K562 (cell line): ENCODE measurements around the gene DCHS2. TPM values are rescaled to one million over a fixed set of nuclear protein-coding genes. Genes with fewer than 3 reads are reported as not detected.

Experiments used
- ATAC-seq: fragments of 200-7000 bp; cut with Tn5 transposase; 3 replicates; pipeline ENCODE4 v1.9.1; 2020; ENCODE audit warnings: moderate library complexity
- BruUV-seq: library from RNA; stranded (reverse); fragments of 400-500 nt; replicated peaks from 2 replicates; lab custom pipeline; 2021; lab: Mats Ljungman, UMichigan
- CTCF ChIA-PET: fragments of 300-600 bp; formaldehyde crosslinking; extraction: SDS; loops from one replicate; lab custom pipeline; 2021; ENCODE audit warnings: low intra/inter-chr PET ratio; lab: Yijun Ruan, JAX
- POLR2A ChIA-PET: fragments of 300-600, 350-650 bp; sonication (Branson Sonifier 250); formaldehyde crosslinking; extraction: SDS; loops from one replicate; lab custom pipeline; 2021; ENCODE audit warnings: antibody characterized with exemption, inconsistent platforms; lab: Yijun Ruan, JAX
- DNase-seq, 4 experiments: peaks; one replicate each; pipeline versions ENCODE4 v3.0.0 to v3.0.0-alpha.2; 2011 to 2018; ENCODE audit warnings: low spot score in 3 of 4, mixed read lengths in 3 of 4; ENCODE audit errors: extremely low read depth in 1 of 4
- FAIRE-seq: peaks from 2 replicates; lab custom pipeline; 2011; peaks lifted over from hg19 to GRCh38; lab: Jason Lieb, UNC
- H2AFZ ChIP-seq: 2 replicates; pipeline ENCODE4 v1.6.0; 2011; ENCODE audit warnings: low read depth, low read length, control low read depth, inconsistent platforms
- H3K27ac ChIP-seq: fragments of 200-600 bp; 3 replicates; pipeline ENCODE4 v1.8.0; 2011; ENCODE audit warnings: low read depth, mild to moderate bottlenecking, control low read depth, inconsistent platforms, low read length, moderate library complexity, mixed read lengths; ENCODE audit errors: extremely low read depth
- H3K27me3 ChIP-seq, 2 experiments: fragments of 300-600 bp in 1 of 2; 2 replicates in 1 of 2; 3 replicates in 1 of 2; pipeline versions ENCODE4 v1.6.0 to v1.8.0; 2011; ENCODE audit warnings: inconsistent platforms in 2 of 2, low read length in 2 of 2, mild to moderate bottlenecking in 1 of 2, mixed read lengths in 1 of 2, moderate library complexity in 1 of 2; ENCODE audit not compliant: control insufficient read depth in 2 of 2, insufficient read depth in 2 of 2
- H3K36me3 ChIP-seq: fragments of 300-600 bp; 3 replicates; pipeline ENCODE4 v1.8.0; 2011; ENCODE audit warnings: mild to moderate bottlenecking, low read length, inconsistent platforms; ENCODE audit not compliant: control insufficient read depth, insufficient read depth
- H3K4me1 ChIP-seq, 2 experiments: fragments of 200-600 bp in 1 of 2; replicated peaks in 1 of 2; 2 replicates in 1 of 2; 3 replicates in 1 of 2; pipeline versions ENCODE4 v1.5.1 to v1.8.0; 2011; ENCODE audit warnings: inconsistent platforms in 2 of 2, low read length in 2 of 2, mild to moderate bottlenecking in 1 of 2, mixed read lengths in 1 of 2, moderate library complexity in 1 of 2; ENCODE audit not compliant: control insufficient read depth in 2 of 2, insufficient read depth in 2 of 2
- H3K4me2 ChIP-seq: 2 replicates; pipeline ENCODE4 v1.6.1; 2011; ENCODE audit warnings: low read length, control low read depth, inconsistent platforms, mixed read lengths; ENCODE audit not compliant: insufficient read depth
- H3K4me3 ChIP-seq: fragments of 200-600 bp; sonication (generic), shearing (Covaris generic); 2 replicates; pipeline ENCODE4 v1.5.1; 2016; ENCODE audit warnings: control low read depth, inconsistent platforms
- H3K79me2 ChIP-seq: fragments of 200-600 bp; 3 replicates; pipeline ENCODE4 v1.8.0; 2011; ENCODE audit warnings: low read length, inconsistent platforms; ENCODE audit not compliant: control insufficient read depth, insufficient read depth
- H3K9ac ChIP-seq, 2 experiments: 2 replicates each; pipeline versions ENCODE4 v1.6.0 to v1.6.1; 2011; ENCODE audit warnings: low read depth in 2 of 2, low read length in 2 of 2, control low read depth in 1 of 2, inconsistent platforms in 1 of 2, mild to moderate bottlenecking in 1 of 2, mixed read lengths in 1 of 2; ENCODE audit not compliant: insufficient read depth in 1 of 2
- H3K9me1 ChIP-seq: one replicate; pipeline ENCODE4 v1.6.0; 2011; ENCODE audit warnings: inconsistent platforms, mild to moderate bottlenecking, low read length, moderate library complexity; ENCODE audit not compliant: control insufficient read depth, insufficient read depth
- H3K9me3 ChIP-seq: replicated peaks from 2 replicates; pipeline ENCODE4 v1.5.1; 2011; ENCODE audit warnings: low read depth, low read length, inconsistent platforms; ENCODE audit not compliant: control insufficient read depth, insufficient read depth
- H4K20me1 ChIP-seq: replicated peaks from 2 replicates; pipeline ENCODE4 v1.6.1; 2011; ENCODE audit warnings: low read length, inconsistent platforms, mixed read lengths; ENCODE audit not compliant: control insufficient read depth, insufficient read depth
- ARHGAP35 ChIP-seq: fragments of 450-650 bp; IDR thresholded peaks from 2 replicates; pipeline ENCODE4 v1.6.1; 2018; ENCODE audit not compliant: partially characterized antibody
- CTBP1 ChIP-seq: fragments of 450-650 bp; IDR thresholded peaks from 2 replicates; pipeline ENCODE4 v1.6.1; 2016; ENCODE audit warnings: borderline replicate concordance
- MTA2 ChIP-seq: fragments of 450-650 bp; IDR thresholded peaks from 2 replicates; pipeline ENCODE4 v1.6.1; 2016; ENCODE audit warnings: low read depth
- NELFE ChIP-seq: IDR thresholded peaks from 2 replicates; pipeline ENCODE4 v1.6.1; 2011; ENCODE audit warnings: mild to moderate bottlenecking; ENCODE audit not compliant: insufficient read depth, insufficient read length
- NFYB ChIP-seq: IDR thresholded peaks from 2 replicates; pipeline ENCODE4 v1.6.1; 2011; ENCODE audit warnings: mild to moderate bottlenecking, moderate library complexity; ENCODE audit not compliant: insufficient read length; ENCODE audit errors: extremely low read depth
- PHB2 ChIP-seq: fragments of 450-650 bp; IDR thresholded peaks from 2 replicates; pipeline ENCODE4 v1.6.1; 2017; ENCODE audit warnings: low read depth
- RBM34 ChIP-seq: fragments of 200-400 bp; formaldehyde crosslinking; IDR thresholded peaks from 2 replicates; pipeline ENCODE4 v1.6.1; 2018; ENCODE audit warnings: low read length, borderline replicate concordance; ENCODE audit not compliant: insufficient read depth
- ZNF407 ChIP-seq: fragments of 450-650 bp; IDR thresholded peaks from 2 replicates; pipeline ENCODE4 v1.6.1; 2016; ENCODE audit warnings: low read depth
- ZNF717 ChIP-seq: fragments of 250-450 bp; sonication (Bioruptor Pico); IDR thresholded peaks from 2 replicates; pipeline ENCODE4 v1.5.0; 2021
- WGBS: fragments of 100-300 bp; shearing (Covaris generic); methylation state at CpG from one replicate; pipeline ENCODE4 v1.1.6; 2016; ENCODE audit warnings: low coverage, mixed read lengths; ENCODE audit not compliant: insufficient coverage; ENCODE audit errors: missing lambda C conversion rate; 5-methylcytosine and 5-hydroxymethylcytosine counted together
- in situ Hi-C: fragments of 300-500 bp; cut with MboI; formaldehyde crosslinking; loops from 4 replicates; pipeline ENCODE4 v1.15.0; 2018; ENCODE audit warnings: inconsistent platforms, mixed read lengths
- intact Hi-C: fragments of 100-400 bp; cut with micrococcal nuclease; formaldehyde crosslinking; loops from 2 replicates; pipeline ENCODE4 v1.14.2; 2022
- polyA plus RNA-seq, 8 experiments: library from polyadenylated mRNA; depleted of rRNA in 4 of 8; stranded (reverse) in 5 of 8; unstranded in 3 of 8; fragments of >200 nt; fragmentation: Nextera tagmentation in 2 of 8; fragmentation: Illumina TruSeq in 1 of 8; extraction: Ambion mirVana in 2 of 8; extraction: Trizol in 1 of 8; gene quantifications; 2 replicates each; pipeline versions ENCODE4 v1.2.1 to v1.2.3, GENCODE V29; 2011 to 2014; ENCODE audit warnings: inconsistent platforms in 1 of 8, missing spikeins in 1 of 8
- total RNA-seq, 7 experiments: library from RNA; depleted of rRNA in 6 of 7; stranded (reverse); fragments of >200 nt in 6 of 7; fragmentation: Illumina TruSeq in 2 of 7; extraction: Trizol in 2 of 7; gene quantifications; 2 replicates each; pipeline versions ENCODE4 v1.2.1 to v1.2.3, GENCODE V29; 2011 to 2021; ENCODE audit warnings: low replicate concordance in 1 of 7
- TF ChIP-seq, protein P1 (sequence below), 2 experiments: IDR thresholded peaks; 2 replicates each; pipeline ENCODE4 v1.6.1; 2012; ENCODE audit warnings: improper control_type of control experiment in 2 of 2, low read depth in 2 of 2, low read length in 2 of 2, borderline replicate concordance in 1 of 2

The DCHS2 gene
- total and polyA plus RNA-seq, 9 of the 15 experiments (the other 6 are each of a cell fraction or from before 2014, with no cell fraction given): 0.49 to 7.1 (median 5.3) TPM

GRCh38 chr4:154490234-154490582 lies 1.4 kb downstream of the DCHS2 start:
- no peak overlapping the region for H3K4me3 ChIP-seq
- no peaks in the 10 kb centered on the region for H3K36me3 ChIP-seq
- ChIA-PET POLR2A (no interaction called here), CTCF (no interaction called here)
- H3K4me1 ChIP-seq: peaks cover 4 to 22% of the 10 kb centered on the region in 2 experiments; a peak in 4 of 5 replicates
- H2AFZ ChIP-seq: no peak overlapping the region
- H3K9me1 ChIP-seq: no peaks in the 10 kb centered on the region
- DNase-seq (no peak), FAIRE-seq (no peak), ATAC-seq (no peak)
- in situ Hi-C loops: no loop called here
- H3K4me2 ChIP-seq: no peak overlapping the region
- no peaks in the 10 kb centered on the region; the same call in 2 of the 3 replicates for H3K79me2 ChIP-seq
- no TSS peak for BruUV-seq
- no peak overlapping the region for H3K27ac ChIP-seq
- H3K9ac ChIP-seq: no peak overlapping the region
- intact Hi-C loops: no loop called here
- H4K20me1 ChIP-seq: no peaks in the 10 kb centered on the region
- H3K27me3 ChIP-seq: no peaks in the 10 kb centered on the region
- WGBS: 98% methylated on average over 8 of the region's 55 CpGs
- no peaks in the 10 kb centered on the region; the same call in 1 of the 2 replicates for H3K9me3 ChIP-seq
- TF ChIP-seq CTBP1 (no peak), ZNF407 (no peak), NFYB (no peak), MTA2 (no peak), RBM34 (no peak), ZNF717 (no peak), ARHGAP35 (no peak), PHB2 (no peak), NELFE (no peak)
- TF ChIP-seq, protein P1, sequence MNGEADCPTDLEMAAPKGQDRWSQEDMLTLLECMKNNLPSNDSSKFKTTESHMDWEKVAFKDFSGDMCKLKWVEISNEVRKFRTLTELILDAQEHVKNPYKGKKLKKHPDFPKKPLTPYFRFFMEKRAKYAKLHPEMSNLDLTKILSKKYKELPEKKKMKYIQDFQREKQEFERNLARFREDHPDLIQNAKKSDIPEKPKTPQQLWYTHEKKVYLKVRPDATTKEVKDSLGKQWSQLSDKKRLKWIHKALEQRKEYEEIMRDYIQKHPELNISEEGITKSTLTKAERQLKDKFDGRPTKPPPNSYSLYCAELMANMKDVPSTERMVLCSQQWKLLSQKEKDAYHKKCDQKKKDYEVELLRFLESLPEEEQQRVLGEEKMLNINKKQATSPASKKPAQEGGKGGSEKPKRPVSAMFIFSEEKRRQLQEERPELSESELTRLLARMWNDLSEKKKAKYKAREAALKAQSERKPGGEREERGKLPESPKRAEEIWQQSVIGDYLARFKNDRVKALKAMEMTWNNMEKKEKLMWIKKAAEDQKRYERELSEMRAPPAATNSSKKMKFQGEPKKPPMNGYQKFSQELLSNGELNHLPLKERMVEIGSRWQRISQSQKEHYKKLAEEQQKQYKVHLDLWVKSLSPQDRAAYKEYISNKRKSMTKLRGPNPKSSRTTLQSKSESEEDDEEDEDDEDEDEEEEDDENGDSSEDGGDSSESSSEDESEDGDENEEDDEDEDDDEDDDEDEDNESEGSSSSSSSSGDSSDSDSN (IDR thresholded peaks at IDR 0.05; ENCODE audit: borderline replicate concordance in 1 of 2, low read depth in 2 of 2, low read length in 2 of 2): no peak
